Epithelial cell of proximal tubule (primary cell): ENCODE results near the gene MYO6. TPM values are rescaled to one million over a fixed set of nuclear protein-coding genes. Genes with fewer than 3 reads are reported as not detected.
A peak's percentile ranks its signal among the peaks of the same experiment; 100 is the strongest.

ENCODE experiments used
- DNase-seq: peaks from one replicate; pipeline ENCODE4 v3.0.0-alpha.2; 2011; ENCODE audit warnings: low read depth
- H3K4me3 ChIP-seq: 2 replicates; pipeline ENCODE4 v1.5.1; 2011; ENCODE audit warnings: low read depth, mild to moderate bottlenecking, low read length
- total RNA-seq: library from RNA; depleted of rRNA; stranded (reverse); fragments of >200 nt; gene quantifications from 2 replicates; pipeline ENCODE4 v1.2.3, GENCODE V29; 2015
- TF ChIP-seq, protein P1 (sequence below): conservative IDR thresholded peaks from 2 replicates; pipeline ENCODE4 v1.5.1; 2012; ENCODE audit warnings: low read depth, mild to moderate bottlenecking, low read length

The MYO6 gene
- total RNA-seq, 1 donor from 2014 or later: 50.7 TPM

DNA sequence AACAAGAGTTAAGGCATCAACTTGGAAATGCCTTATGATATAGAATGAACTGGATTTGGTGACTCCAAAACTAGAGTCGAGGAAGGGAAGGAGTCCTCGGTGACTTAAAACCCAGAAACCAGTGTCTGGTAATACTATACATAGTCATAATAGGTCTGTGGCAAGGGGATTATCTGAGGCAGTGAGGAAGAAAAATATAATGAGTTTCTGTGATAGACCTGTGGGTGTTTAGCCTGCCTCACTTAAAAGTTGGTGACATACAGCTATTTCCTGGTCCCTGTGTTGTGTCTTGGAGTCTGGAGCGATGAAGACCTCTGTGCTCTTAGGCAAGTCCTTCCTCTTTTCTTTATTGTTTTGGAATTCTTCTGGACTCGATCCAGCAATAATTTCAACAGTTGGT, 5.1 kb upstream of the MYO6 start:
- TF ChIP-seq, protein P1, sequence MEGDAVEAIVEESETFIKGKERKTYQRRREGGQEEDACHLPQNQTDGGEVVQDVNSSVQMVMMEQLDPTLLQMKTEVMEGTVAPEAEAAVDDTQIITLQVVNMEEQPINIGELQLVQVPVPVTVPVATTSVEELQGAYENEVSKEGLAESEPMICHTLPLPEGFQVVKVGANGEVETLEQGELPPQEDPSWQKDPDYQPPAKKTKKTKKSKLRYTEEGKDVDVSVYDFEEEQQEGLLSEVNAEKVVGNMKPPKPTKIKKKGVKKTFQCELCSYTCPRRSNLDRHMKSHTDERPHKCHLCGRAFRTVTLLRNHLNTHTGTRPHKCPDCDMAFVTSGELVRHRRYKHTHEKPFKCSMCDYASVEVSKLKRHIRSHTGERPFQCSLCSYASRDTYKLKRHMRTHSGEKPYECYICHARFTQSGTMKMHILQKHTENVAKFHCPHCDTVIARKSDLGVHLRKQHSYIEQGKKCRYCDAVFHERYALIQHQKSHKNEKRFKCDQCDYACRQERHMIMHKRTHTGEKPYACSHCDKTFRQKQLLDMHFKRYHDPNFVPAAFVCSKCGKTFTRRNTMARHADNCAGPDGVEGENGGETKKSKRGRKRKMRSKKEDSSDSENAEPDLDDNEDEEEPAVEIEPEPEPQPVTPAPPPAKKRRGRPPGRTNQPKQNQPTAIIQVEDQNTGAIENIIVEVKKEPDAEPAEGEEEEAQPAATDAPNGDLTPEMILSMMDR: no peak
- DNase-seq: no peak
- no peak overlapping the region for H3K4me3 ChIP-seq

DNA sequence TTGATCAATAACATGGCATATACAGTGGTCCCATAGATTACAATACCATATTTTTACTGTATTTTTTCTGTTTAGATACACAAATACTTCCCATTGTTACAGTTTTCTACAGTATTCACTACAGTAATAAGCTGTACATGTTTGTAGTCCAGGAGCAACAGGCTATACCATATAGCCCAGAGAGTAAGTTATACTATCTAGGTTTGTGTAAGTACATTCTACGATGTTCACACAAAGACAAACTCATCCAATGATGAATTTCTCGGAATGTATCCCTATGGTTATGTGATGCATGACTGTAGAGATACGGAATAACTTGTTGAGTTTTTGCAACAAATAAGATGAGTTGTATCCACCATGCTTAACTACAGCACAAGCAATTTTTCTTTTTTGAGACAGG, 3.6 kb upstream of the MYO6 start:
- no peak for DNase-seq
- TF ChIP-seq, protein P1: no peak
- H3K4me3 ChIP-seq: no peak overlapping the region

DNA sequence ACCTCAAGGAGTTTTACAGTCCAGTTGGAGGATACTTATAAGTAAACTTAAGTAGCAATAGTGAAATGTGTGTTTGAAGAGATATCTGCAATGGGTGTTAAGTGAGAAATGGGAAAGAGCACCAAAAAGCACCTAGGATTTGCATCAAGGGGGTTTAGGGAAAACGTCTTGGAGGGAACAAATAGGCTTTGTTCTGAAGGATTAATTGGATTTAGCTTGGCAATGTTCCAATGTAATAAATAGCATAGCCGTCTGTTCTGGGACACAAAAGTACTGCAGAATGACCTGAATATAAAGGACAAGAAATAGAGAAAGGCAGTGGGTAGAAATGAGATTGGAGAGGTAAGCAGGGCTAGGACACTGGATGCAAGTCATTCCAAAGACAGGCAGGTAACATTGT, 2.8 kb upstream of the MYO6 start:
- no peak overlapping the region for H3K4me3 ChIP-seq
- TF ChIP-seq, protein P1: no peak
- no peak for DNase-seq

DNA sequence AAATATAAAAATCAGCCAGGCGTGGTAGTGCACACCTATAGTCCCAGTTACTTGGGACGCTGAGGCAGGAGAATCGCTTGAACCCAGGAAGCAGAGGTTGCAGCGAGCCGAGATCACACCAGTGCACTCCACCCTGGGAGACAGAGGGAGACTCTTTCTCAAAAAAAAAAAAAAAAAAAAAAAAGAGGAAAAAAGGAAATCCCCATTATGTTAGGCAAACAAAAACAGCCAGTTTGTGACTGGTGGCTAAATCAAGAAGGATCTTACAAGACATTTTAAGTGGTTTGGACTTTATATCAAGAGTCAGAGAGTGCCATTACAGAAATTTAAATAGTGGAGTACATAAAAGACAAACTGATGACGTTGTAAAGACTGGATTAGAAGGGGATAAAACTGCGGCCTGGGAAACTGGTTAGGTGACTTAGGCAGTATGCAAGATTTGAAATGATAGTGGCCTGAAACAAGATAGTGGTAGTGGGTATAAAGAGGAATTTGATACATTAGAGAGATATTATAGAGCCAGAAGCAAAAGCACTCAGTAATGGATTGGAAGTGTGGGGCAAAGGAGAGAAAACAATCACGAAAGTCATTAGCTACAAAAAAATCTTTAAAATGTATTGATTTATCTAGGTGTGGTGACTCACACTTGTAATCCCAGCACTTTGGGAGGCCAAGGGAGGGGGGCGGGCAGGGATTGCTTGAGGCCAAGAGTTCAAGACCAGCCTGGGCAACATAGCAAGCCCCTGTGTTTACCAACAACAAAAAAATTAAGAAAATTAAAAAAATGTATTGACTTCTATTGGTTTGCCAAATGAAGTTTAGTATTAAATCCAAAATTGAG, 1.7 kb upstream of the MYO6 start:
- H3K4me3 ChIP-seq: no peak overlapping the region
- TF ChIP-seq, protein P1: no peak
- no peak for DNase-seq

DNA sequence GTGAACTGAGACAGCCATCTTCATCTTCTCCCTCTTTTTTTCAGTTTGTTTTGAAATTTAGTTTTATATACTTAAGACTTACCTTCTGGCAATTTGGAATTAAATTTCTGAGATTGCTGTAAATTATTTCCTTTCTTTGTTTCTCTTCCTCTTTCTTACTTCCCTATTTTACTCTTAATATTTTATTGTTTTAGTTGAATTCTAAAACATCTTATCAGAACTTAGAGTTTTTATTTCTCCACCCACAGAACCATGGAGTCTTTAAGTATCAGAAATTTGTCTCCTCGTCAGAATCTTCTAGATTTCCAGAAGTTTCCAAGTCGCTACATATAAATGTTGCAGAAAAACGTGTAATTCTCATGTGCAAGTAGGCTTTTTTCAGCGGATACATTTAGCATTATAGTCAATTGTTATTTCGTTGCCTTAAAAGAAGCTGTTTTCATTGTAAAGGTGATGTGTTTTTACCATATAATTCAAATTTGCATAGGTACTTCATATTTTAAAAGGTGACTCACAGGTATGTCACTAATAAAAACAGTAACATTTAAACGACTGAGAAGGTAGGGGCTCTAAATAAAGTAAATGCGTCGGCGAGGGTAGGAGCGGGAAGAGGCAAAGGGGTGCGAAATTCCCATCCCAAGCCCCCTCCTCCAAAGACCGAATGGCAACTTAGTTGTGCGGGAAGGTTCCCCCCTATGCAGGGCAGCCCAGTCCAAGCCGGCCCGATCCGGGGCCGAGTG, 866 bp upstream of the MYO6 start:
- TF ChIP-seq, protein P1: no peak
- H3K4me3 ChIP-seq: peak overlapping the region; percentile 97
- no peak for DNase-seq

DNA sequence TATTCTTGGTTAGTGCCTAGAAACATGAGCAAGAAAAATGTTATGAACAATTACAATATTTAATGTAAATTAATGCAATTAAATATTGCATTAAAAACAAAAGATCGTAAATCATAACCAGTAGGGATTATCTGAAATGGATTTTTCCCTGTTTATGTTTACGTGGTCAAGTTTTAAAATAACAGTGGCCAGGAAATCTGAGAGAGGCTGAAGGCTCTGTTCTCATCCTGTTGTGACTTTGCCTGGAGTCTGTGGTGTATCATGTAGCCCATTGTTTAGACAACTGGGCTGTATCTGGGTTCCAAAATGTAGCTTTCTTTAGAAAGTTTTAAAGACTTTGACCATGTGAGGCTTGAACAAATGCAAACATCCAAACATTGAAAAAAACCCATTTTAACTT, 2.4 kb downstream of the MYO6 start:
- TF ChIP-seq, protein P1: no peak
- DNase-seq: no peak
- peak overlapping the region; percentile 31 for H3K4me3 ChIP-seq
